ENCODE results near the gene GOLGA6L26. TPM values are rescaled to one million over a fixed set of nuclear protein-coding genes. Genes with fewer than 3 reads are reported as not detected.
"Not testable (repeated sequence)": the region's sequence is repeated elsewhere in the genome, so short reads cannot be mapped to it uniquely, and the experiment has no call there.

Gene GOLGA6L26
- total RNA-seq: not detected

- not testable (repeated sequence) for H3K36me3 Mint-ChIP-seq (ENCODE audit: low read depth); H3K9me3 Mint-ChIP-seq
These were observed at the start of gene GOLGA6L26 for GRCh38 chr15:23334096-23334495. Gene GOLGA6L26, minus strand, starts transcription at chr15:23334196. Its CDS starts 61 bp downstream, at chr15:23334135.

GRCh38 chr15:23381192-23381591, 47.2 kb upstream of the GOLGA6L26 start:
- peaks cover 10% of the 10 kb centered on the region for H3K27me3 Mint-ChIP-seq (ENCODE audit: low read depth)
- H3K4me1 Mint-ChIP-seq (ENCODE audit: low read depth); H3K27ac Mint-ChIP-seq; H3K36me3 Mint-ChIP-seq (ENCODE audit: low read depth); DNase-seq; CTCF ChIA-PET; intact Hi-C loops (cut with micrococcal nuclease); H3K9me3 Mint-ChIP-seq; H3K4me3 Mint-ChIP-seq: not testable (repeated sequence)

More at GRCh38 chr15:23334096-23334495, at the start of gene GOLGA6L26:
- intact Hi-C loops (cut with micrococcal nuclease); H3K4me1 Mint-ChIP-seq (ENCODE audit: low read depth); H3K27me3 Mint-ChIP-seq (ENCODE audit: low read depth); H3K27ac Mint-ChIP-seq; DNase-seq; CTCF ChIA-PET; H3K4me3 Mint-ChIP-seq: not testable (repeated sequence)

GRCh38 chr15:23380700-23381099, 46.7 kb upstream of the GOLGA6L26 start:
- H3K4me3 Mint-ChIP-seq; intact Hi-C loops (cut with micrococcal nuclease); H3K4me1 Mint-ChIP-seq (ENCODE audit: low read depth); H3K27ac Mint-ChIP-seq; H3K36me3 Mint-ChIP-seq (ENCODE audit: low read depth); DNase-seq; H3K9me3 Mint-ChIP-seq; H3K27me3 Mint-ChIP-seq (ENCODE audit: low read depth); CTCF ChIA-PET: not testable (repeated sequence)

GRCh38 chr15:23378946-23379345, 45.0 kb upstream of the GOLGA6L26 start:
- H3K27me3 Mint-ChIP-seq (ENCODE audit: low read depth); H3K9me3 Mint-ChIP-seq; H3K4me1 Mint-ChIP-seq (ENCODE audit: low read depth); intact Hi-C loops (cut with micrococcal nuclease); H3K27ac Mint-ChIP-seq; H3K36me3 Mint-ChIP-seq (ENCODE audit: low read depth); H3K4me3 Mint-ChIP-seq; DNase-seq: not testable (repeated sequence)
- CTCF ChIA-PET: interaction anchor here (1.1 kb wide), 1 partner anchor 119 kb away, joined by 4 read pairs; no protein-coding TSS in a partner anchor

- DNase-seq; H3K4me1 Mint-ChIP-seq (ENCODE audit: low read depth); H3K4me3 Mint-ChIP-seq; intact Hi-C loops (cut with micrococcal nuclease); H3K9me3 Mint-ChIP-seq; CTCF ChIA-PET; H3K27ac Mint-ChIP-seq; H3K36me3 Mint-ChIP-seq (ENCODE audit: low read depth); H3K27me3 Mint-ChIP-seq (ENCODE audit: low read depth): not testable (repeated sequence)
These were observed 40.2 kb upstream of the GOLGA6L26 start for GRCh38 chr15:23374226-23374625.

GRCh38 chr15:23372891-23373600, 39.0 kb upstream of the GOLGA6L26 start:
- H3K27ac Mint-ChIP-seq; H3K27me3 Mint-ChIP-seq (ENCODE audit: low read depth); intact Hi-C loops (cut with micrococcal nuclease); H3K36me3 Mint-ChIP-seq (ENCODE audit: low read depth); CTCF ChIA-PET; H3K4me3 Mint-ChIP-seq; DNase-seq; H3K4me1 Mint-ChIP-seq (ENCODE audit: low read depth); H3K9me3 Mint-ChIP-seq: not testable (repeated sequence)

- H3K4me3 Mint-ChIP-seq: no peak overlapping the region
- no peak overlapping the region for H3K27ac Mint-ChIP-seq
- CTCF ChIA-PET: no interaction called here
- DNase-seq: no peak
- H3K9me3 Mint-ChIP-seq: no peaks in the 10 kb centered on the region
- intact Hi-C loops (cut with micrococcal nuclease): no loop called here
- no peaks in the 10 kb centered on the region for H3K27me3 Mint-ChIP-seq (ENCODE audit: low read depth)
- H3K4me1 Mint-ChIP-seq (ENCODE audit: low read depth): no peaks in the 10 kb centered on the region
- no peaks in the 10 kb centered on the region for H3K36me3 Mint-ChIP-seq (ENCODE audit: low read depth)
These were observed 38.3 kb upstream of the GOLGA6L26 start for GRCh38 chr15:23372284-23372683.

GRCh38 chr15:23371868-23372267, 37.9 kb upstream of the GOLGA6L26 start:
- DNase-seq; H3K4me3 Mint-ChIP-seq; H3K36me3 Mint-ChIP-seq (ENCODE audit: low read depth); H3K9me3 Mint-ChIP-seq; intact Hi-C loops (cut with micrococcal nuclease); H3K27me3 Mint-ChIP-seq (ENCODE audit: low read depth); H3K4me1 Mint-ChIP-seq (ENCODE audit: low read depth); H3K27ac Mint-ChIP-seq; CTCF ChIA-PET: not testable (repeated sequence)

GRCh38 chr15:23371134-23371533, 37.1 kb upstream of the GOLGA6L26 start:
- H3K4me1 Mint-ChIP-seq (ENCODE audit: low read depth); H3K36me3 Mint-ChIP-seq (ENCODE audit: low read depth); intact Hi-C loops (cut with micrococcal nuclease); H3K27me3 Mint-ChIP-seq (ENCODE audit: low read depth); CTCF ChIA-PET; H3K4me3 Mint-ChIP-seq; H3K27ac Mint-ChIP-seq; DNase-seq; H3K9me3 Mint-ChIP-seq: not testable (repeated sequence)

- Mint-ChIP-seq H3K4me1 (ENCODE audit: low read depth) (no peaks in the 10 kb centered on the region), H3K4me3 (no peak overlapping the region), H3K27ac (no peak overlapping the region), H3K36me3 (ENCODE audit: low read depth) (no peaks in the 10 kb centered on the region), H3K27me3 (ENCODE audit: low read depth) (no peaks in the 10 kb centered on the region), H3K9me3 (no peaks in the 10 kb centered on the region)
- CTCF ChIA-PET: no interaction called here
- no peak for DNase-seq
- intact Hi-C loops (cut with micrococcal nuclease): no loop called here
These were observed 36.6 kb upstream of the GOLGA6L26 start for GRCh38 chr15:23370578-23370977.

- H3K9me3 Mint-ChIP-seq; DNase-seq; CTCF ChIA-PET; H3K27ac Mint-ChIP-seq; H3K36me3 Mint-ChIP-seq (ENCODE audit: low read depth); H3K4me1 Mint-ChIP-seq (ENCODE audit: low read depth); intact Hi-C loops (cut with micrococcal nuclease); H3K27me3 Mint-ChIP-seq (ENCODE audit: low read depth); H3K4me3 Mint-ChIP-seq: not testable (repeated sequence)
These were observed 30.3 kb upstream of the GOLGA6L26 start for GRCh38 chr15:23364261-23364660.

- H3K36me3 Mint-ChIP-seq (ENCODE audit: low read depth); H3K9me3 Mint-ChIP-seq; H3K4me1 Mint-ChIP-seq (ENCODE audit: low read depth); CTCF ChIA-PET; H3K4me3 Mint-ChIP-seq; H3K27ac Mint-ChIP-seq; DNase-seq; intact Hi-C loops (cut with micrococcal nuclease); H3K27me3 Mint-ChIP-seq (ENCODE audit: low read depth): not testable (repeated sequence)
These were observed 28.6 kb upstream of the GOLGA6L26 start for GRCh38 chr15:23362622-23363021.

- not testable (repeated sequence) for H3K9me3 Mint-ChIP-seq
These were observed 20.5 kb upstream of the GOLGA6L26 start, which contains the start of gene GOLGA8S for GRCh38 chr15:23354448-23354847. Gene GOLGA8S, plus strand, starts transcription at chr15:23354748. Its CDS starts 62 bp downstream, at chr15:23354810.

More at GRCh38 chr15:23354448-23354847, 20.5 kb upstream of the GOLGA6L26 start, which contains the start of gene GOLGA8S:
- DNase-seq; H3K27ac Mint-ChIP-seq; H3K4me1 Mint-ChIP-seq (ENCODE audit: low read depth); H3K36me3 Mint-ChIP-seq (ENCODE audit: low read depth); CTCF ChIA-PET; H3K4me3 Mint-ChIP-seq; H3K27me3 Mint-ChIP-seq (ENCODE audit: low read depth); intact Hi-C loops (cut with micrococcal nuclease): not testable (repeated sequence)
